Fibroblast of pulmonary artery (primary cell): ENCODE data around the gene IL1R2.

ENCODE experiments used
- DNase-seq: peaks from one replicate; pipeline ENCODE4 v3.0.0-alpha.2; 2010; ENCODE audit warnings: low read depth
- H3K4me3 ChIP-seq: replicated peaks from 2 replicates; pipeline ENCODE4 v1.5.1; 2011; ENCODE audit warnings: low read depth, mild to moderate bottlenecking, control low read depth, low read length, moderate library complexity
- TF ChIP-seq, protein P1 (sequence below): IDR thresholded peaks from 2 replicates; pipeline ENCODE4 v1.5.1; 2011; ENCODE audit warnings: mild to moderate bottlenecking, control low read depth, low read length, inconsistent platforms; ENCODE audit errors: missing control alignments

IL1R2 gene

DNA sequence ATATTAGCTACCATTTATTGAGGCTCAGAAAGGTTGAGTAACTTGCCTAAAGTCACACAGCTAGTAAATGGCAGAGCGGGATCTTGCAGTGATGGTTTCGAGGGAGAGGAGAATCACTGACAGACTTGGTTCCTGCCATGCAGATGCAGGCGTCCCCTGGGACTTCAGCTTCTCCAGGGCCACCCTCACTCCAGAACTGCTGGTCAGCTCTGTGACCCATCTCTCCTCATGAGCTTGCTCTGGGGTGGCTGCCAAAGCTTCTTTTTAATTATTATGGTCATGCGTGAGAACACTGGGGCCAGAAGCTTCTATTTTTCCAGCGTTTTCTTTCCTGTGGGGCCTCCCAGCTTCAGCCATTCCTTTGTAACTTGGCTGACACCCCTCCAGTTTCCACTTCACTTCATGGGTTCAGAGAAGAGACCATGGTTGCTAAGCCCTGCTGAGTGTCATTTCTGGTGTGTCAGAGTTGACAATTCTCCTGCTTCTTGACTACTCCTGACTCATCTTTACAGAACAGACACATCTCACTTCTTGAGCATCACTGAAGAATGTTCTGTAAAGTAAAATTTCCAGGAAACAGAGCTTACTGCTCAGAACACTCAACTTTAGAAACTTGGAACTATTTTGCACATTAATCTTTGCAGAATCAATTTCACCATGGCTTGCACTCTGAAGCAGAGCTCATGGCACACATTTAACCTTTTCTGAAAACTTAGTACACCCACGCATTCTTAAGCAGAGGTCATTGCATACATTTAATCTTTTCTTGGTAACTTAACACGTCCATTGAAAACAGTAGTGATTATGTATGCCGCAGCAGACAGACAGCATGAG lies 70.4 kb downstream of the IL1R2 start:
- TF ChIP-seq, protein P1, sequence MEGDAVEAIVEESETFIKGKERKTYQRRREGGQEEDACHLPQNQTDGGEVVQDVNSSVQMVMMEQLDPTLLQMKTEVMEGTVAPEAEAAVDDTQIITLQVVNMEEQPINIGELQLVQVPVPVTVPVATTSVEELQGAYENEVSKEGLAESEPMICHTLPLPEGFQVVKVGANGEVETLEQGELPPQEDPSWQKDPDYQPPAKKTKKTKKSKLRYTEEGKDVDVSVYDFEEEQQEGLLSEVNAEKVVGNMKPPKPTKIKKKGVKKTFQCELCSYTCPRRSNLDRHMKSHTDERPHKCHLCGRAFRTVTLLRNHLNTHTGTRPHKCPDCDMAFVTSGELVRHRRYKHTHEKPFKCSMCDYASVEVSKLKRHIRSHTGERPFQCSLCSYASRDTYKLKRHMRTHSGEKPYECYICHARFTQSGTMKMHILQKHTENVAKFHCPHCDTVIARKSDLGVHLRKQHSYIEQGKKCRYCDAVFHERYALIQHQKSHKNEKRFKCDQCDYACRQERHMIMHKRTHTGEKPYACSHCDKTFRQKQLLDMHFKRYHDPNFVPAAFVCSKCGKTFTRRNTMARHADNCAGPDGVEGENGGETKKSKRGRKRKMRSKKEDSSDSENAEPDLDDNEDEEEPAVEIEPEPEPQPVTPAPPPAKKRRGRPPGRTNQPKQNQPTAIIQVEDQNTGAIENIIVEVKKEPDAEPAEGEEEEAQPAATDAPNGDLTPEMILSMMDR = no peak
- DNase-seq = peak; percentile 80
- H3K4me3 ChIP-seq = no peak overlapping the region

DNA sequence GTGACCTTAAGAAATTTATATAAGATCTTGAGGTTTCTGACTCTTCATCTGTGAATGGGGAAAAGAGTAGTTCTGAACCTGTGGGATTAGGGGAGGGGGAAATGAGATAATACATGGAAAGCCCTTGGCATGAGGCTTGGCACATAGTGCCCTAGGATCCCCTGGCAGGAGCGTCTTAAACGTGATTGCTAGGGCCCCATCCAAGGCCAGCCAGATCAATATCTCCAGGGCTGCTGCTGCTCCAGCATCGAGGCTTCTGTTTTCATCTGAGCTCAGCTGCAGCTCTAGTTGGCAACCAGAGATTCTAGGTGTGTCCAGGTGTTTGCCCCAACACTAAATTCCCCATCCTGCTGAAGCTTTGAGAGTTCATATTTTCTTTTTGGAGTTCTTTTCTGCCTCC lies 71.0 kb downstream of the IL1R2 start:
- H3K4me3 ChIP-seq = no peak overlapping the region
- TF ChIP-seq, protein P1 = no peak
- no peak for DNase-seq

DNA sequence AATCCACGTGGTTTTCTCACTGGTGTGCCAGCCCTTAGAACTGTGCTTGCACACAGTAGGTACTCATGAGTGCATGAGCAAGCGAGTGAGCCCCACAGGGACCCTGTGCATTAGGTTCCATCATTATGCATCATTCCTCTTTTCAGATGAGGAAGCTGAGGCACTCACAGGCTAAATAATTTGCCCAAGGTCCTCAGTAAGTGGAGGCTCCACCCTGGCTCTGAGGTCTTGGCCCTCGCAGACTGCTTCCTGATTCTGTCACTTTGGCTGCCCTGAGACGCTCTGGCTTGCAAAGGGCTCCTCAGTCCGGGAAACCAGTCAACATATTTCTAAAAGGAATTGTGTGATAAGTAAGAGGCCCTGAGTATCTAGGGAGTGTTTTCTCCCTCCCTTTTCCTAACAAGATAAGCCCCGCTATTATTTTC lies 71.7 kb downstream of the IL1R2 start:
- TF ChIP-seq, protein P1 = no peak
- no peak overlapping the region for H3K4me3 ChIP-seq
- DNase-seq = peak; percentile 95

DNA sequence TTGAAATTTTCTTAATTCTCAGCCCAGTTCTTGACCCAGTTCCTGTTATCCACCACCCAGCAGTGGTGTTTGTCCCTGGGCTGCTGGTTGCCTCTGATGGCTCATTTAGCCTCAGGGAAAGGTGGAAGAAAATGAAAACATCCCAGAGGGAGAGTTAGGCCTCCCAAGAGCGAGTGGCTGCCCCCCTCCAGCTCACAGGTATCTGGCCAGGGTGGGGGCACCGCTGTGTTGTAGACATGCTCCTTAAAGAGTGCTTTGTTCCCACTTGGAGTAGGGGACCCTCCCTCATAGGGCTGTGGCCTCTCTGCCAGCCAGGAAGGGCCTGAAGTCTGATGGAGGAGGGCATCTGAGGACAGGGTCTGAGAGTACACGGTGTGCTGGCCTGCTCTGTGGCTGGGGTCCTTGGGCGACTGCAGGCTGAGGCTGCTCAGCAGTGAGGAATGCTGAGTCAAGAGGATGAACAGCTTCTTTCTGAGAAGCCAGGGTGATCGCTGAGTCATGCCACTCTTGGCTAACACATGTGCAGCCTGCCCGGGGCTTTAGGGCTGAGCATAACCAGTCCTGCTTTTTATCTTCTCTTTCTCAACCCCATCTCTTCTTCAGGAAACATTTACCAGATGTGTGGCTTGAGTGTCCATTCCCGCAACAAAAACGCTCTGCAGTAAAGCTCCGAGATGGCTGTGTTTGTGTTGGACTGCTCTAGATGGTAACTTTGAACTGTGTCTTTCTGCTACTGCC lies 72.3 kb downstream of the IL1R2 start:
- DNase-seq = peak; percentile 100
- H3K4me3 ChIP-seq = peak overlapping the region; percentile 26
- TF ChIP-seq, protein P1 = no peak

DNA sequence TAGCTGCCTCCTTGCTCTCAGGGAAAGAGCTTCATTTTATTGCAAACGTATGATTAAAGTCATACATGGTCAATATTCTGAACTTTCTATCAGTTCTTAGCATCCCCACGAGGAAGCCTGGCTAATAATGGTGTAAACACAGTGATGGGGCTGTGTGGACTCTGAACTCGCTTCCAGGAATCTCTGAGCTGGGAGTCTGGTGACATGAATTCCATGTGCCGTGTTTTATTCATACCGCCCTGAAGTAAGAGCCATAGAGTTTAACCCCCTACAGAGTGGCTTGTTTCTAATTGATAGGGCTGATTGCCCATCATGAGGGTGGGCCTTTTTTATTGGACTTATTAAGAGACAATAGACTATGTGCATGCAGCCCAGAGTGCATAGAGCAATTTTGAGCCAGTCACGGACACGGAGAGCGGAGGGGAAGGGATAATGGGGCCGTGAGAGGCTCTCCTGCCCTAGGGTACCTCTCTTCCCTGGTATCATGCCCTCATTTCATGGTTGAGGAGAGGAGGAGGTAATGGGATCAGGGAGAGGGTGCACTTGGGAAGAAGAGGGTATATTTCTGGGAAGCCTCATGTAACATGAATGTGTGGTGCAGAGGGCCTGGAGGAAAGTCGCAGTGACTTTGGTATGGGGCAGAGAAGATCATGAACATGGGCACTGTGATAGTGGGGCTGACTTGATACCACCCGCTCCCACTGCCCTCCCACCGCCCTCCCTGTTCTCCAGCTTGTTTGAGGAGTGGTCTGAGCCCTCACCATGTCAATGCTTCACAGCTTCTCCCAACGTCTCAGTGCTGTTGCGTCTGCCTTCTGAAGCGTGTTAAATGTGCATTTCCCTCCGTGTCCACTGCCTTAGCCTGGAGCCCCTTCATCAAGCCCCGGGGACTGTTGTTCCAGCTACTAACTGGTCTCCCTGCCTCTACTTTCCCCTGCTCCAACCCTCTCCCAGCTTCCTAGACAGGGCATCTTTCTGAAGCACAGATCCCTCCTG lies 73.2 kb downstream of the IL1R2 start:
- TF ChIP-seq, protein P1 = no peak
- peak; percentile 78 for DNase-seq
- H3K4me3 ChIP-seq = peak overlapping the region; percentile 26

DNA sequence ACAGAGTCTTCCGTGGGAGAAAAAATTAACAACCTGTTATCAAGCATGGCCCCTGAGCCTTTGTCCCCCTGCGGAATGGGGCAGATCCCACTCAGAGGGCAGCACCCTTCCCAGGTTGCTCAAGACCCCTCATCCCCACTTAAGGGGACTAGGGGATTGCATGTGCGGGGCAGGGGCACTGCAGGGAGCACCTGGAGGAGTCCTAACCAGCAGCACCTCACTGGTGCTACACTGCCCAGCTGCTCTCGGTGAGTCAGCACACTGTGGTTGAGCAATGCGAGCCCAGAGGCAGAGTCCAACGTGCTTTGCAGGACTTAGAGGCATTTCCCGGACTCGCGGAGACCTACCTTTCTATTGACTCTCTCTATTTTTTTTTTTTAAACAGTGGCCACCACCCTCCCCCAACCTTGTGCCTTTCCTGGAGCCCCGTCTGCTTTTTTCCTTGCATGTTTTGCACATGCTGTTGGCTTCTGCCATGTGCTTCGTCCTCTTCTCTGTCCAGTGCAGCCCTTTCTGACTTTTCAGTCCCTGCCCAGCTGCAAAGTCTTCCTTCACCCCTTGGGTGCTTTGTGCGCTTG lies 74.0 kb downstream of the IL1R2 start:
- TF ChIP-seq, protein P1 = no peak
- no peak overlapping the region for H3K4me3 ChIP-seq
- peak; percentile 93 for DNase-seq
